GM21367 (cell line): ENCODE measurements around the gene MITF.

Experiments
- ATAC-seq: cut with Tn5 transposase; IDR thresholded peaks from one replicate; pipeline ENCODE4 v1.9.1; 2021; ENCODE audit not compliant: unreplicated experiment

Gene MITF

DNA sequence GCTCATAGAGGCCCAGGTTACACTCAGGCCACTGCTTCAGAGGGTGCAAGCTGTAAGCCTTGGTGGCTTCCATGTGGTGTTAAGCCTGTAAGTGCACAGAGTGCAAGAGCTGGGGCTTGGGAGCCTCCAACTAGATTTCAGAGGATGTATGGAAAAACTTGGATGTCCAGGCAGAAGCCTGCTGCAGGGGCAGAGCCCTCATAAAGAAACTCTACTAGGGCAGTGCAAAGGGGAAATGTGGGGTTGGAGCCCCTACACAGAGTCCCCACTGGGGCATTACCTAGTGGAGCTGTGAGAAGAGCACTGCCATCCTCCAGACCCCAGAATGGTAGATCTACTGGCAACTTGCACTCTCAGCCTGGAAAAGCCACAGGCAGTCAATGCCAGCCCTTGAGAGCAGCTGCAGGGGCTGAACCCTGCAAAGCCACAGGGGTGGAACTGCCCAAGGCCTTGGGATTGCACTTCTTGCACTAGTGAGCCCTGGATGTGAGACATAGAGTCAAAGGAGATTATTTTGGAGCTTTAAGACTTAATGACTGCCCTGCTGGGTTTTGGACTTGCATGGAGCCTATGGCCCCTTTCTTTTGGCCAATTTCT lies 14.0 kb downstream of the MITF start:
- no peak for ATAC-seq

DNA sequence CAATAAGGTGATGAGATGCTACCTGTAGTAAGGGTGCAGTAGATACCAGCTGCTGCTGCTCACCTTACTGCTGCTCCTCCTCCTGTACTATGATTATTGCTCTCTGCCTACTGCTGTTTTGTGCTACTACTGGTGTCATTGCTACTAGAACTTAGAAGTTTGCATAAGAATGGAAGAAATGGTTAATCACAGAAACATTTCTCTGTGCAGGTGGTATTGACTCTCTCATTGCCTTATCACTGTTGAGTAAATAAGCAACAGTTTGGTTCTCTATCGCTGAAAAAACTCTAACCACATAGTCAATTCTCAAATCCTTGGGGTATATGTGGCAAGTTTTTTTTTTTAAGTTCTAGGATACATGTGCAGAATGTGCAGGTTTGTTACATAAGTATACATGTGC lies 16.5 kb downstream of the MITF start:
- no peak for ATAC-seq

DNA sequence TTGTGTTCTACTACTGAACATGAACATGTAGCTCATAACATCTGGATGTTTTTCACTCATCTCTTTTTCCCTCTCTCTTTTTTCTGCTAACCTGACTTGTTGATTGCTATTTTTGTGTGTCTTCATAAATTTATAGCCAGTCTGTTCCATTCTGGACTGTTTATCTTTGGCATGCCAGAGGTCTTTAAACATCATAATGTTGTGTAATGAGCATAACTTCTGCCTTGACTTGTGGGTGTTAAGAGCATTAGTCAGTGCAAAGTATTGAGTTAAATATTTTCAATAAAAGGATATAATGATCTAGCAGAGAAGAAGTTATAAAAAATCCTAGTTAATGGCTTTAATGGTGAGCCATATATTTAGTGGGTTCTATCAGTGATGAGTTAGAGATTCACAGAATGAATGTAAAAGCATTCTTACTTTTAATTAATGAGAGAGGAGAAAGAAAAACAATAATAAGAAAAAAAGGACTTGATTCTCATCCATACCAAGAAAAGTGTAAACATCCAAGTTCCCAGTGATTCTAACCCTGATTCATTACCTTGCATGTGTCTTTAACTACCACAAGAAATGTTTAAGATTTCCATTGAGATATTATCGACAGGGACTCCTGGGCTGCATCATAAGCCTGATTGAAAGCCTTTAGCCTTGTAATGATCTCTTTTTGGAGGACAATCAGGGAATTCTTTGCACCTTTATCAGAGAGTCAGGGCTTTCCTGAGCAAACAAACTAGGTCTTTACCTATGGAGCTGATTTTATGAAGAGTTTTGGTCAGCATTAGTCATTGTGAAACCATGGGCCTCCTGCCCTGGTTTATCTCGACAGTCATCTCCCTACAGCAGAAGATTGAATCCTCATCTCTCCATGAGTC lies 22.9 kb downstream of the MITF start:
- no peak for ATAC-seq

DNA sequence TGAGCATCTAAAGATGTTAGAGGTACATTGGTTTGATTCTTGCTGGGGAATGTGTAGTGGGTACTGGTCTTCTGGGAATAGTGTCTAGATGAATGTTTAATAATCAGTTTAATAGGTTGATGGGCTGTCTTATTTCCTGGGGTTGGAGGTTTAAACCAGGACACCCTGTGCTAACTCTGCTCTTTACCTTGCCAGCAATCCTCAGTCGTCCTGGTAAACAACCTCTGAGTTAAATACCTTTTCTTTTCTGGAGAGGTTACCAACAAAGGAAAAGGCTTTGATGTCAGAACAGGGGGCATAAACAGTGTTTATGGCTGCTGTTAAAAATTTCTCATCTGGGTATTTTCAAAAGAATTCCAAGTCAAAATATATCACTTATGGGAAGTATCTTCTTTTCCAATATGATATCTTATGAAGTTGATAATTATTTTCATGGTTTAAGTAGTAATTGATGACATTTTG lies 23.5 kb downstream of the MITF start:
- no peak for ATAC-seq

DNA sequence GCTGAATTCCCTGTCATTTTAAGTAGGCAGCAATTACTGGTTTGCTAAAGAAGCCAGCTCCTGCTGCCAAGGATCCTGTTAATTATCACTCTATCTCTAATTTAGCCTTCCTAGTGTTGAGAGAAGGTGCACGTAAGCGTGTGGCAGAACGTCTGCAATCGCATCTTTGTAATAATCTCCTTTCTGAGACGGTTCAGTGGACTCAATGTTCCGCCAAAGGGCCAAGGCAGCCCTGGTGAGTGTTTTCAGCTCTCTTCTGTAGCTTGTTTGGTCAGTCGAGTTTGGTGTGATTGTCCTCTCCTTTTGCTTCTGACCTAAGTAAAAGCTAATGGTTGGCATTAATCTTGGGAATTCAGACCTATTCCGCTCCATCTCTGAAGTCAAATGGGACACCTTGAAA lies 24.2 kb downstream of the MITF start:
- no peak for ATAC-seq

DNA sequence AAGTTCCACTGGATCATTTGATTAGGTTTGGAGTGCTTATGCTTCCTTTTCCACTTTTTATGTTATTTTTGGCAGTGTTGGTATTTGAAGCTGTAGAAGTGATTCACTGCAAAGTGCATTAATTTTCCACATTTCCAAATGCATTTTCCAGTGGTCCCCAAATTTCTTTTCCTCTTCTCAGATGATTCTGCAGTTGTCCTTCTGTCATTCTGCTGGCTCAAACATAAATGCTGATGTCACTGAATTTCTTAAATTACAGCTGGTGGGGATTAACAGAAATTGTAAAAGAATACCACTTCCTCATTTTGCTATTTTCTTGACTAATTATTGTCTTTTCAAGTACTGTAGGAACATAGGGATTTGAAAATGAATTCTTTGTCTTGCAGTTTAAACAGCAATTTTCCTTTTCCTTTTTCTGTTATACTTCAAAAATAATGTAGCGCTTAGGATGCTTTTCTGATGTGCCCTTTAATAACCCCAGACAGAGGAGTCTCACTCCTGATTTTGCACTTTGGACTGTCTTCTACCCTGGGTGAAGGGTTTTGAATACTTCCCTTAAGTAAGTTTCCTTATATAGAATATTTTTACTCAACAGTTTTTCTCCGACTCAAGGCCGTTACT lies 25.0 kb downstream of the MITF start:
- ATAC-seq = no peak

DNA sequence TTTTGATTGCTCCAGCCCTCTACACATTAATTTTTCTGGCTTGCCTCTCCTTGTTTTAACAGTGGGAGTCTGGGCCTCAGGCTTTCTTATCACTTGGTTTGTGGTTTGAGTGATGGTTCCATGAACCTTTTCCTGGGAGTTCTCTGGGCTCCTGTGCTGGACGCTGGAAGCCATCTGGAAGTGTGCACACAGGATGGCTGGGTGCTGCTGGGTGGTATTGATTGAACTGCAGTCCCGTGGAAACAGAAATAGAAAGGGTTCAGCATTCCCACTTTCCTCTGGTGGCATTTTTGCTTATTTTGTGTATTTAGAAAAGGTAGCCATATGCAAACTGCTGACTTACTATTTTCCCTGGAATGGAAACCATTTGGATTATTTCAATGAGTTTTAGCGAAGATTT lies 25.6 kb downstream of the MITF start:
- no peak for ATAC-seq

DNA sequence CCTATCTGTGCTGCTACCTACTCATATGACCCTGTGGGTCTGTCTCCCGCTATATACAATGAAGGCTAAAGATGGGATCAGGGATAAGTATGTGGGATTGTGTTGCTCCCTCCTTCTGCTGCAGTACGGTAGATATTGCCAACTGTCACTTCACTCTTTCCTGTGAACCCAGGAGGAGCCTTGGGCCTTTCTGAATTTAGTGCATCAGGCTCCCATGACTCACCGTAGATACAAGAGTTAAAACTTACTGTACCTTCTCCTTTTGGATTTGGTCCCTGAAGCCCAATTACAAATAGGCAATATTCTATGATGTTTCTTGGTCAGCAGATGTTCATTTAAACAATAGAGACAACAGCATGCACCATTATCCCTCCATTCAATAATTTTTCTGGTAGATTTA lies 27.4 kb downstream of the MITF start:
- ATAC-seq = no peak

DNA sequence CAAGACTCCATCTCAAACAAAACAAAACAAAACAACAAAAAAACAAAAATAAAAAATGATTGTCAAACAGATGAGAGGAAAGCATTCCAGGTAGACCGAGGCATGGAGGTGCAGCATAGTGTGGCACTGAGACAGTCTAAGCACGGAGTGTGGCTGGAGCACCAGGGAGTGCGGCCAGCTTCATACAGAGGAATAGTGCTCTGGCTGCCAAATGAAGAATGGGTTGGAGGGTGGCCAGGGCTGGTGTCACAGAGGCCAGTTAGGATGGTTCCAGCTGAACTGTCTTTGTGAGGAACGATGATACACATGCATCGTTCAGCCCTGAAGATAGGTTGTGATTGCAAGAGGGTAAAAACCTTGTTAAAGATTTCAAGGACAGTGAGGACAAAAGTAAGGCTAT lies 28.3 kb downstream of the MITF start:
- no peak for ATAC-seq

DNA sequence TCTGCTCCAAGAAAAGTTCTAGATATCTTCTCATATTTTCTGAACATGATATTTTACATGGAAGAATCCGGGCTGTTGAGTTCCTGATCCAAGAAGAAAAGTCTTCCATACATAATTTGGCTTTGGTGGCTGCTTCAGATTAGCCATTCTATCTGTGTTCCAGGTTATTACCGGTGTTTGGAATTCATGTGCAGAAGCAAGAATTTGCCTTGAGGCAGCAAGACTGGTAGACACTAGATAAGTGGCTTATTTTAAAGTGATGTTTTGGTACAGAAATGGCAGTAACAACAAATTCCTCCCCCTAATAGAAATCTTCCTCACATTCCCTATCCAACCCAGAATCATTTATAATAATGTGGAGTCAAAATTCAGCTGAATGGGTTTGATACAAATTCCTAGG lies 29.2 kb downstream of the MITF start:
- ATAC-seq = no peak

DNA sequence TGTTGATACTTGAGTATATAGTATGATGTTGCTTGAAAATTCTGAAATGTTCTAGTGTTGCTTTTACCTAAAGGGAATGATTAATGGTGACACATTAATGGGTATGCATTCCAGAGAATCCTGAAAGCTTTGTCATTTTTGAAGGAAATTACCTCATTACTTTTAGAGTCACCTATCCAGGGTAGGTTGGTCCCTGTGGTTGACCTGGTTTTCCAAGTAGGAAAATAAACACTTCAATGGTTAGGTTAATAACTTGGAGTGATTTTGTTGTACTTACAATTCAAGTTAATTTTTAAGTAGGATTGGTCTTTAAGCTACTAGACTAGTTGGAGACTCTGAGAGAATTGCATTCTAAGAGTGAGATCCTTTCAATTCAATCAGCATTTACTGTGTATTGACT lies 31.0 kb downstream of the MITF start:
- no peak for ATAC-seq

DNA sequence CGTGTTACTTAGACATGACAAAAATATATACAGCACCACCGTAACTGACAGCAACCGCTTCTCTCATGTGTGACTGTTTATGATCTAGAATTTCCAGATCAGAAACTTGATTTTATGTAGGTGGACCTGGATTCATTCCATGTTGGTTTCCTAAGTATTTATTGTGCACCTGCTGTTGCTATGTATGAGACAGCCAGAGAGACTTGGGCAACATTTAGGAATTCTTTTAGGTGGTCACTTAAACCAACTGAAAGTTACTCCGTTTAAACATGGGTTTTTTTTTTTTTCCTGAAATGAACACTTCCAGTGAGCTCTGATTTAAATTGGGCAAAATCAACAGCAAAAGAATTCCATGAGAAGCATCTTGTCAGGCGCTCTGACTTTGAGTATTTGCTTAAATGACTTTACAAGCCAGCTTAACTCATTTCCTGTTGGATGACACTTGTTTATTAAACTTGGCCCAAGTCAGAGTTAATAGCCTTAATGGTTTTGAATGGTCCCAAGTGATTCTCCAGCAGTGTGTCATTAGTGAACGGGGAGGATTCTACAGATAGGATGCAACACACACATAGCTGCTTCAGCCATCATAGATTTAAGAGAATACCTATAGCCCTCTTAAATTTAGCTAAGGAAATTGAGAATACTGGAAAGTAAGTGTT lies 31.8 kb downstream of the MITF start:
- no peak for ATAC-seq

DNA sequence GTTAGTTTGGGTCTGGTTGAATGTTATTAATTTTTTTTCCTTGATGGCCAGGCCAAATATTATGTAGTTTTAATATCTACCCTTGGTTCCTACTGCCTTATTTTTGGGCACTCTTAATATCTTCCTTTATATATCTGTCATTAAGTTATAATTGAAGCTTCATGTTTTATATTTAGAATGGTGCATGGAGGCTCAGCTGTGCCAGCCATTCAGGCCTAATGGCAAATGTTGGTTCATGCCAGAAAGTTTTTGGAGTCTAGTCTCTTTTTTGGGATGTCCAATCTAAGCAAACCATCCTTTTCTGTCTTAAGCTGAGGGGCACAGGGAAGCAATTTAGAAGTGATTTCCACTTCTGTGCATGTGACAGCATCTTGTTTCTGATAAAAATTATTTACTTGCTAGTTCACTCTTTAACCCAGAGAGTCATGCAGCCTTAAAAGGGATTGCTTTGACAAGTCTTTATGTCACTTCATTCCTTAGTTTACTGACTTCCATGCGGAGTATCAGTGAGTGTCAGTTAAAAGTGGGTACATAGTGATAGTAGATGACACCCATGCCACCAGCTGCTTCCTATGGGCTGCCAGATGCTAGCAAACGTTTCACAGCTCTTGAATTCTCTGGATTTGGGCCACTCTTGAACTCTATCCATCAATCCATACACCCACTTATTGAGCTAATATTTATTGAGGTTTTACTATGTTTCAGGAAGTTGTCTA lies 33.0 kb downstream of the MITF start:
- ATAC-seq = no peak

DNA sequence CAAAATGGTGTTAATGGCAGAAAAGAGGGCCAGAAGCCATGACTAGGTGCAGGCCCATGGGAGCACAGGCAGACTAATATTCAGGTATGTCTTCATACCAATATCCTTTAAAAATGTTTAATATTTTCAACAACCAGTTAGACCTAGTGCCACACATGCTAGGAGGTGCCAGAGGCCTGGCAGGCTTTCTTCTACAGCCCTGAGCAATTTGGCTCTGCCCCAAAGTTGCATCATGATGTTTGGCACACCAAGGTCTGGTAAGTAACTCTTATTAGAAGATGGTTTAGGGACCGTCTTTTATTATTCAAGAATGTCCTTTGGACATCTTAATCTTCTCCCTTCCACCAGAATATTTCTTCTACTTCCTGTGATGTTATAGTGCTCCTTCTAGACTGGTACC lies 34.8 kb downstream of the MITF start:
- ATAC-seq = no peak

DNA sequence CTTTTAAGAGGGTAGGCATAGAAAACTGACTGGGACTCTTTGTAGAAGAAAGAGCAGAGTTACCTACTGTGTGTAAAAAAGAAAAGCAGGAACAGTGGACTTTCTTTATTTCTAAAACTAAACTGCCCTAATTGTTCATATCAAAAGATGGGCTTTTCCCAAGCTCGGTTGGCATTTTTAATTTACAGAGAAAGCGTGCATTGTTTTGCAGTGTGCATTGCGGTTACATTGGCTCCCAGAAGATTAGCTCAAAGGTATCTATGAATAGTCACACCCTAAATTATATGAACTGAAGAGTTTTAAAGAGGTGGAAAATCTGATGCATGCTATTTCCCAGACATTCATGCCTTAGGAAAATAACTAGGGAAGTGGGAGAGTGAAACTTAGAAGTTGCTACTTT lies 36.5 kb downstream of the MITF start:
- no peak for ATAC-seq

DNA sequence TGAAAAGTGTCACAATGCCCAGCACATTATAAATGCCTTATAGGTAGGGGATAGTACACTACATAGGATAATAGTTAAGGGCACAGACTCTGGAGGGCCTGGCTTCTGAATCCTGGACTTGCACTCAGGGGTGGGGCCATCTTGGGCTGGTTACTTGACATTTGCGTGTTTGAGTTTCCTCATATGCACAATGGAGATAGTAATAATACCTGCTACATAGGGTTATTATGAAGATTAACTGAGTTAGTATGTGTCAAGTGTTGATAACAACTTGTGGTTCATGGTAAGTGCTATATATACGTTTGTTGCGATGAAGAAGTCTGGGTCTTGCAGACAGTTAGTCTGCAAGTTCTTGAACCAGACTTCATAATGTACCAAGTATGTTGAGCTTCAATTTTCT lies 37.0 kb downstream of the MITF start:
- no peak for ATAC-seq

DNA sequence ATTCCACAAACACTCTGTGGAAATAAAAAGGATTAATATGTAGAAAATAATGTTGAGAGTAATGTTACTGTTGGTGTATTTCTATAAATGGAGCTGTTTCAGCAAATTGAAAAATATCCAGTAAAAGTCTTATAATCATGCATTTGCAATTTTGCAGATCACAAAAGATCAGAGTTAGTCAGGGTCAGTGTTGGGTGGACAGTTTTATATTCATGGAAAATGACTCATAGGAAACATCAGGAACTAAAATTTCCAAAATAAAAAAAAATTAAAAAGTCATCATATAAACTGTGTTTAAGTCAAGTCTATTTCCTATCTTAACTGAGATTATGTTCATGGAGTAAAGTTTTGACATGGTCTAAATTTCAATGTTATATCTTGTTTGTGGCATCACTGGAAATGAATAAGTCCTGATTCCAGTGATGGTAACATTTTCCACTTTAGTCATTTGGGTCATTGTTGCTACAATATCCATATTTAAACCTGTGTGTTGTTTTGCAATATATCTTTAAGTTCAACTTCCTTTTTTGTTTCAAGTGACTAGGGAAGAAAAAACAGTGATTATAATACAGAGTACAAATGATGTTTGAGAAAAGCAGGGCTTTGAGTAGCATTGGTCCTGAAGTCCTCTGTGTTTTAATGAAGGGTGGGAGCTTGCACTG lies 37.8 kb downstream of the MITF start:
- no peak for ATAC-seq

DNA sequence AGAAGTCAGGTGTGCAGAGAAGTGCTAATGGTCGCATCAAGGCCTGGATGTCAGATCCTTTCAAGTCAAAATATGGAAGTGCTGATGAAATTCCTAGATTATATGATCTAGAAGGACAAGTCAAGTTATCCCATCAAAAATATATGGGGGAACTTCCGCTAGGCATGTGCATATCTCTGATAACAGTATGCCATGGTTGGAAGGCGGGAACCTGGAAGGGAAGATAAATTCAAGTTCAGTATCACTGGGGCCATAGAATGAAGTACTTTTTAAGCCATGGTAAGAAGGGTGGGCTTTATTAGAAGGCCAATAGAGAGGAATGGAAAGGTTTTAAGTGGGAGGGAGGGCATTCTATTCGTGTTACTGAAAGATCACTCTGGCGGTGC lies 38.3 kb downstream of the MITF start:
- ATAC-seq = no peak

DNA sequence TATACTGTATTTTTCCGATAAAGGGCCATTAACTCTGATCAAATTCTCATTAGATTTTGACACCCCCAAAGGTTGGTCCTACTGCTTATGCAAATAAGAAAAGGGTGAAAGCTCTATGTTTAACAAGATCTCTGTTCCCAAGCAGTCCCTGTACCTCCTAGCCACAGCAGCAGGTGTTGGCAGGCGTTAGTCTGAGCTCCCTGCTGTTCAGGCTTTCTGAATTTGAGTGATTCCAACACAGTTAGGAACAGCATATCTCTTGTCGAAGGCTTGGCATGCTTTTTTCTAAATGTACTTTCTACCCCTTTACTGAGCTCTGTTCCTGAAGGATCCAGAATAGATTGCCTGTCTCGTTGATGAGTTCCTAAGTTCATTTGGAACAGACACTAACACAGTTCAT lies 42.3 kb downstream of the MITF start:
- no peak for ATAC-seq

DNA sequence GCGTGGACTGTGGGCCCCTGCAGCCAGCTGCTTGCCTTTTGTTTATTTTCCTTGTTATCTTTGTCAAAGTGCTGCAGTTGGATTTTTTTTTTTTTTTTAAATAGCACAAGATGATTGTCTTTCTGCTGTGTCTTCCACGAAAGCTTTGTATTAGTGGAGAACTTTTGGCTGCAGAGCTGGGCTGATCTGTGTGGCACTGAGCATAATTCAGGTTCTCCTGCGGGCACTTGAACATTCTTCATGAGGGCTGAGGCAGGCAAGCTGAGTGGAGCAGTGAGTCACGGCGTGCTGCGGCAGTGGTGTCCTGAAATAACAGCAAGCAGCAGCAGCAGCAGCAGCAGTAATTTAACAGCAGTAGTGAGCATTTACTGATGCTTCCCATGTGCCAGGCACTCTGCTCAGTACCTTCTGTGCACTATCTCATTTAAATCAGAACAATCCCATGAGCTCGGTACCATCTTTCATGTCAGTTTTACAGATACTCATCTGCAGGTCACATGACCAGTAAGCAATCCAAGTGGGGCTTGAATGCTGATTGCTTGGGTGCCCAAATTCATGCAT lies 45.8 kb downstream of the MITF start:
- no peak for ATAC-seq
